ENCODE measurements around the gene GADD45A. TPM values are rescaled to one million over a fixed set of nuclear protein-coding genes. Genes with fewer than 3 reads are reported as not detected.

GADD45A gene
- total and polyA plus RNA-seq, 2 donors (not counting 1 experiment from before 2014, with no cell fraction given) = 41.7 to 133 TPM

DNA sequence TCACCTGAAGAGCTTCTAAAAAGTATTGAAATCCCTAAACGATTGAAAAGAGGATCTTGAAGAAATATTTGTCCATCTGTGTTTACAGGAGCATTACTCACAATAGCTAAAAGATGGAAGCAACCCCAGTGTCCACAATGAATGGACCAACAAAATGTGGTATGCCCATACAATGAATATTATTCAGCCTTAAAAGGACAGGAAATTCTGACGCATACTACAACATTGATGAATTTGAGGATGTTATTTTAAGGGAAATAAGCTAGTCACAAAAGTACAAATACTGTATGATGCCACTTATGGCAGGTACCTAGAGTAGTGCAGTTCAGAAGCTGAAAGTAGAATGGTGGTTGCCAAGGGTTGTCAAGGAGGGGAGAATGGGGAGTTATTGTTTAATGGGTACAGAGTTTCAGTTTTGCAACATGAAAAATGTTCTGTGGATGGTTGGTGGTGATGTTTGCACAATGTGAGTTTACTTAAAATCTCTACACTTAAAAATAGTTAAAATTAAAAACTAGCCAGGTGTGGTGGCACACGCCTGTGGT is 37.1 kb upstream of the GADD45A start:
- no peak overlapping the region for H3K4me2 ChIP-seq (ENCODE audit: extremely low read depth, insufficient read depth, low read length)
- peaks cover 13% of the 10 kb centered on the region for H3K4me1 ChIP-seq (ENCODE audit: control insufficient read depth, extremely low read depth, insufficient read depth, low read length)
- no peak overlapping the region for H2AFZ ChIP-seq (ENCODE audit: low read length)
- H3K27me3 ChIP-seq (ENCODE audit: control insufficient read depth, insufficient read depth, low read length) = no peaks in the 10 kb centered on the region
- H3K27ac ChIP-seq (ENCODE audit: insufficient read depth, low read length) = no peak overlapping the region
- no peaks in the 10 kb centered on the region for H3K36me3 ChIP-seq (ENCODE audit: control insufficient read depth, insufficient read depth, low read length)
- H4K20me1 ChIP-seq (ENCODE audit: control insufficient read depth, extremely low read depth, insufficient read depth, low read length) = no peaks in the 10 kb centered on the region
- H3K4me3 ChIP-seq (replicated peaks in 1 of 4; ENCODE audit: control extremely low read depth in 1 of 4, insufficient read depth in 1 of 4, low read depth in 3 of 4, low read length in 4 of 4) = no peak overlapping the region
- DNase-seq (ENCODE audit: low read depth in 2 of 2) = no peak
- no peaks in the 10 kb centered on the region for H3K9me3 ChIP-seq (ENCODE audit: control insufficient read depth, insufficient read depth, low read depth, low read length)
- H3K9ac ChIP-seq (ENCODE audit: insufficient read depth, low read length) = no peak overlapping the region
- no peaks in the 10 kb centered on the region for H3K79me2 ChIP-seq (ENCODE audit: control insufficient read depth, insufficient read depth, low read length)
- TF ChIP-seq, protein P1, sequence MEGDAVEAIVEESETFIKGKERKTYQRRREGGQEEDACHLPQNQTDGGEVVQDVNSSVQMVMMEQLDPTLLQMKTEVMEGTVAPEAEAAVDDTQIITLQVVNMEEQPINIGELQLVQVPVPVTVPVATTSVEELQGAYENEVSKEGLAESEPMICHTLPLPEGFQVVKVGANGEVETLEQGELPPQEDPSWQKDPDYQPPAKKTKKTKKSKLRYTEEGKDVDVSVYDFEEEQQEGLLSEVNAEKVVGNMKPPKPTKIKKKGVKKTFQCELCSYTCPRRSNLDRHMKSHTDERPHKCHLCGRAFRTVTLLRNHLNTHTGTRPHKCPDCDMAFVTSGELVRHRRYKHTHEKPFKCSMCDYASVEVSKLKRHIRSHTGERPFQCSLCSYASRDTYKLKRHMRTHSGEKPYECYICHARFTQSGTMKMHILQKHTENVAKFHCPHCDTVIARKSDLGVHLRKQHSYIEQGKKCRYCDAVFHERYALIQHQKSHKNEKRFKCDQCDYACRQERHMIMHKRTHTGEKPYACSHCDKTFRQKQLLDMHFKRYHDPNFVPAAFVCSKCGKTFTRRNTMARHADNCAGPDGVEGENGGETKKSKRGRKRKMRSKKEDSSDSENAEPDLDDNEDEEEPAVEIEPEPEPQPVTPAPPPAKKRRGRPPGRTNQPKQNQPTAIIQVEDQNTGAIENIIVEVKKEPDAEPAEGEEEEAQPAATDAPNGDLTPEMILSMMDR (conservative IDR thresholded peaks at IDR 0.05 in 1 of 2, IDR thresholded peaks at IDR 0.05 in 1 of 2; ENCODE audit: low read depth in 1 of 2, low read length in 2 of 2) = no peak
- TF ChIP-seq EZH2 (IDR thresholded peaks at IDR 0.05; ENCODE audit: low read length, missing control alignments) = no peak

DNA sequence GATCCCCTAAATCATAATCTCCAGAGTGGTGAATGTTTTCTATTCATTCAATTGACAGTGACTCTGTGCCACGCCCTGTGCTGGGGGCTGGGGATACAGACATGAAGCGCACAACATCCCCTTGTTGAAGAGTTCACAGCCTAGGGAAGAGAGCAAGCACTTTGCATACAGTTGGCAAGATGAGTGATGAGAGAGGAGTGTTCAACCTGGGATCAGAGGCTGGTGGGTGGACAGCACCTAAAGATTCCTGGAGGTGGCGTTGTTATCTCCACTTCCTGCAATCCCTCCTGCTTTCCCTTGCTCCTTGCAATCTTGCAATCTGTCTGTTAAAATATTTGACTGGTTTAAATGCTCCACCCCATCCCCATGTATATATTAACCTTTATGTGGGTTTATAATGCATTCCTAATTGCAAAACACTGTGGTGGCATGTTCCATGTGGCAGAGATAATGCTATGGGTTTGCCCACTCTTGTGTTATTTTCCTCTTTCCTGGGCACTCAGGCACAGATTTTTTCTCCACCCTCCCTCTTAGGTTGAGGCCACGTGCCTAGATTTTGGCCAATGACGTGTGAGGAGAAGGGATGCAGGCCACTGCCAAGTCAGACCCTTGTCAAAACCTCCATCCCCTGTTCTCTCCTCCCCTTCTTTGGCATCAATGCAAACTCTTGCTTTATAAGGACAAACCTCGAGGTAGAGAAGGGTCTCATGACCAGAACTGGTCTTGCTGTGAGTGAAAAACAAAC is 36.2 kb upstream of the GADD45A start:
- H3K79me2 ChIP-seq (ENCODE audit: control insufficient read depth, insufficient read depth, low read length) = no peaks in the 10 kb centered on the region
- no peaks in the 10 kb centered on the region for H3K9me3 ChIP-seq (ENCODE audit: control insufficient read depth, insufficient read depth, low read depth, low read length)
- no peak overlapping the region for H3K4me2 ChIP-seq (ENCODE audit: extremely low read depth, insufficient read depth, low read length)
- no peak for DNase-seq (ENCODE audit: low read depth in 2 of 2)
- peaks cover 13% of the 10 kb centered on the region for H3K4me1 ChIP-seq (ENCODE audit: control insufficient read depth, extremely low read depth, insufficient read depth, low read length)
- no peaks in the 10 kb centered on the region for H3K36me3 ChIP-seq (ENCODE audit: control insufficient read depth, insufficient read depth, low read length)
- TF ChIP-seq, protein P1 (conservative IDR thresholded peaks at IDR 0.05 in 1 of 2, IDR thresholded peaks at IDR 0.05 in 1 of 2; ENCODE audit: low read depth in 1 of 2, low read length in 2 of 2) = no peak
- TF ChIP-seq EZH2 (IDR thresholded peaks at IDR 0.05; ENCODE audit: low read length, missing control alignments) = no peak
- no peak overlapping the region for H3K9ac ChIP-seq (ENCODE audit: insufficient read depth, low read length)
- no peaks in the 10 kb centered on the region for H3K27me3 ChIP-seq (ENCODE audit: control insufficient read depth, insufficient read depth, low read length)
- H3K27ac ChIP-seq (ENCODE audit: insufficient read depth, low read length) = no peak overlapping the region
- H4K20me1 ChIP-seq (ENCODE audit: control insufficient read depth, extremely low read depth, insufficient read depth, low read length) = no peaks in the 10 kb centered on the region
- H2AFZ ChIP-seq (ENCODE audit: low read length) = no peak overlapping the region
- H3K4me3 ChIP-seq (replicated peaks in 1 of 4; ENCODE audit: control extremely low read depth in 1 of 4, insufficient read depth in 1 of 4, low read depth in 3 of 4, low read length in 4 of 4) = no peak overlapping the region

DNA sequence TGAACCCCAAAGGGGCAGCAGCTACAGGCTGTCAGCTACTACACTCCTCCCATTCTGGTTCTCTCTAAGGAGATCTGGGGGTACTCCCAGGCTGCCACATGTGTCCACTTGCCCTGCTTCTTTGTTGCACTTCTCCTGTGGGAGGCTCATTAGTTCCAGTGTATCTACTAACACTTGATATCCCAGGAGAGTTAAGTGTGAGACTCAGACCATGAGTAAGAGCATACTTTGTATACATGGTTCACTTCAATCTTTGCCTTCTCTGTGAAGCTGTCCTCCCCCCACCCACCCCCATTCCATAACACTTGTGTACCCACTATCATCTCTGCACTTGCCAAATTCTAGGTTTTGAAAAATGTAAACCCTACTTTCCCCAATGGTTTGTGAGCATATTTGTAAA is 34.9 kb upstream of the GADD45A start:
- no peak overlapping the region for H3K27ac ChIP-seq (ENCODE audit: insufficient read depth, low read length)
- no peak overlapping the region for H2AFZ ChIP-seq (ENCODE audit: low read length)
- no peaks in the 10 kb centered on the region for H3K9me3 ChIP-seq (ENCODE audit: control insufficient read depth, insufficient read depth, low read depth, low read length)
- H3K4me1 ChIP-seq (ENCODE audit: control insufficient read depth, extremely low read depth, insufficient read depth, low read length) = peaks cover 13% of the 10 kb centered on the region
- TF ChIP-seq, protein P1 (conservative IDR thresholded peaks at IDR 0.05 in 1 of 2, IDR thresholded peaks at IDR 0.05 in 1 of 2; ENCODE audit: low read depth in 1 of 2, low read length in 2 of 2) = no peak
- no peak for TF ChIP-seq EZH2 (IDR thresholded peaks at IDR 0.05; ENCODE audit: low read length, missing control alignments)
- no peak overlapping the region for H3K4me2 ChIP-seq (ENCODE audit: extremely low read depth, insufficient read depth, low read length)
- H3K9ac ChIP-seq (ENCODE audit: insufficient read depth, low read length) = no peak overlapping the region
- no peak overlapping the region for H3K4me3 ChIP-seq (replicated peaks in 1 of 4; ENCODE audit: control extremely low read depth in 1 of 4, insufficient read depth in 1 of 4, low read depth in 3 of 4, low read length in 4 of 4)
- H3K36me3 ChIP-seq (ENCODE audit: control insufficient read depth, insufficient read depth, low read length) = no peaks in the 10 kb centered on the region
- no peaks in the 10 kb centered on the region for H3K27me3 ChIP-seq (ENCODE audit: control insufficient read depth, insufficient read depth, low read length)
- DNase-seq (ENCODE audit: low read depth in 2 of 2) = no peak
- H3K79me2 ChIP-seq (ENCODE audit: control insufficient read depth, insufficient read depth, low read length) = no peaks in the 10 kb centered on the region
- no peaks in the 10 kb centered on the region for H4K20me1 ChIP-seq (ENCODE audit: control insufficient read depth, extremely low read depth, insufficient read depth, low read length)

Measured in fibroblast of lung (primary cell).